ENCODE results near the gene CEP120. TPM values are rescaled to one million over a fixed set of nuclear protein-coding genes. Genes with fewer than 3 reads are reported as not detected.

CEP120 gene
- total and polyA plus RNA-seq, 2 experiments from 2014 or later: 4.9 to 16.3 TPM

GRCh38 chr5:123305751-123306150 lies 117.5 kb downstream of the CEP120 start:
- ATAC-seq: no peak
- H3K4me2 ChIP-seq: no peak overlapping the region
- H3K36me3 ChIP-seq (ENCODE audit: insufficient read depth): no peaks in the 10 kb centered on the region
- H3K4me1 ChIP-seq (ENCODE audit: insufficient read depth): peaks cover 5% of the 10 kb centered on the region; the same call in 1 of the 2 replicates
- no peak overlapping the region for H3K4me3 ChIP-seq
- TF ChIP-seq STAT1 (IDR thresholded peaks at IDR 0.05; ENCODE audit: unreplicated experiment) (no peak), CREB1 (CRISPR knock-in tag; IDR thresholded peaks at IDR 0.05; ENCODE audit: low read depth) (no peak), ZNF462 (CRISPR knock-in tag; IDR thresholded peaks at IDR 0.05) (no peak), EZH2phosphoT487 (IDR thresholded peaks at IDR 0.05; ENCODE audit: unreplicated experiment) (no peak), EZH2 (IDR thresholded peaks at IDR 0.05; ENCODE audit: low read depth, unreplicated experiment) (no peak), ZNF114 (CRISPR knock-in tag; IDR thresholded peaks at IDR 0.05) (no peak), JUNB (IDR thresholded peaks at IDR 0.05; ENCODE audit: unreplicated experiment) (no peak)
- Mint-ChIP-seq H3K4me1 (peaks cover 7% of the 10 kb centered on the region; the same call in 2 of the 3 replicates), H3K27ac (no peak overlapping the region), H3K27me3 (ENCODE audit: insufficient read depth, low read depth, poor library complexity) (peaks cover 3% of the 10 kb centered on the region), H3K4me3 (no peak overlapping the region), H3K36me3 (ENCODE audit: low read depth) (no peaks in the 10 kb centered on the region), H3K9me3 (no peaks in the 10 kb centered on the region)
- H3K27ac ChIP-seq (ENCODE audit: low read depth): no peak overlapping the region
- H3F3A ChIP-seq (replicated peaks; ENCODE audit: low read depth): no peaks in the 10 kb centered on the region
- no peaks in the 10 kb centered on the region for H3K27me3 ChIP-seq (ENCODE audit: insufficient read depth)
- DNase-seq (ENCODE audit: low spot score): no peak
- no peaks in the 10 kb centered on the region for H4K20me1 ChIP-seq (replicated peaks; ENCODE audit: insufficient read depth)
- no peak overlapping the region for H2AFZ ChIP-seq
- H3K79me2 ChIP-seq (replicated peaks; ENCODE audit: insufficient read depth): no peaks in the 10 kb centered on the region
- no peaks in the 10 kb centered on the region for H3K9me2 ChIP-seq (ENCODE audit: insufficient read depth)

Data from GM23338 (cell line).